Skin epidermis (tissue), 12 donors: ENCODE results near the gene PCDHGA10.
"Not testable (repeated sequence)": the region's sequence is repeated elsewhere in the genome, so short reads cannot be mapped to it uniquely, and the experiment has no call there.

Experiments
- H3K27ac ChIP-seq, 21 experiments: fragments of 200-600 bp; sonication (generic) in 11 of 21; one replicate each; pipeline ENCODE4 v1.5.0; 2020; ENCODE audit warnings: mild to moderate bottlenecking in 3 of 21, inconsistent platforms in 2 of 21, moderate library complexity in 2 of 21
- H3K4me3 ChIP-seq, 7 experiments: fragments of 200-600 bp; sonication (generic) in 2 of 7; one replicate each; pipeline ENCODE4 v1.5.0; 2020; ENCODE audit warnings: inconsistent platforms in 2 of 7, mild to moderate bottlenecking in 2 of 7, moderate library complexity in 1 of 7

The PCDHGA10 gene

DNA sequence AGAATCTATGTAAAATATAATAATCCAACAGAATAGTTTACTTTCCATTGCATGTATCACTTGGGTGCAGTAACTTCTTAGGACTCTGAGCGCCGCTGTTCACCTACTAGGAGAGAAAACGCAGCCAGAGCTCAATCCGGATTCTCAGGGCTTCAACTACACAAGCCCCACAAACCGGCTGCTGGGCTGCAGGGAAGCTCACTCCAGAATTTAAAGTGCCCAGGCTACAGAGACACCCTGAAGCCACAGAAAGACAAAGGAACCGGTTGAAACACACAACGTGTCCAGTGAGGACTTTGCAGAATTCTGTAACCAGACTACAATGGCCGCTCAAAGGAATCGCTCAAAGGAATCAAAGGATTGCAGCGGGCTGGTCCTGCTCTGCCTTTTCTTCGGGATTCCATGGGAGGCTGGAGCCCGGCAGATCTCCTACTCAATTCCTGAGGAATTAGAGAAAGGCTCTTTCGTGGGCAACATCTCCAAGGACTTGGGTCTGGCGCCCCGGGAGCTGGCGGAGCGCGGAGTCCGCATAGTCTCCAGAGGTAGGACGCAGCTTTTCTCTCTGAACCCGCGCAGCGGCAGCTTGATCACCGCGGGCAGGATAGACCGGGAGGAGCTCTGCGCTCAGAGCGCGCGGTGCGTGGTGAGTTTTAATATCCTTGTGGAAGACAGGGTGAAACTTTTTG lies at the start of gene PCDHGA10:
Gene PCDHGA10, plus strand, starts transcription at position 134 of the 686 bp plus-strand sequence. Its CDS starts 189 bp downstream, at position 323.
- Histone ChIP-seq H3K4me3 (peak within 1 kb of the TSS in 6 of 7 experiments; percentile 3 to 36 (median 20)), H3K27ac (peak within 1 kb of the TSS in 1 of 21 experiments; percentile 41)

DNA sequence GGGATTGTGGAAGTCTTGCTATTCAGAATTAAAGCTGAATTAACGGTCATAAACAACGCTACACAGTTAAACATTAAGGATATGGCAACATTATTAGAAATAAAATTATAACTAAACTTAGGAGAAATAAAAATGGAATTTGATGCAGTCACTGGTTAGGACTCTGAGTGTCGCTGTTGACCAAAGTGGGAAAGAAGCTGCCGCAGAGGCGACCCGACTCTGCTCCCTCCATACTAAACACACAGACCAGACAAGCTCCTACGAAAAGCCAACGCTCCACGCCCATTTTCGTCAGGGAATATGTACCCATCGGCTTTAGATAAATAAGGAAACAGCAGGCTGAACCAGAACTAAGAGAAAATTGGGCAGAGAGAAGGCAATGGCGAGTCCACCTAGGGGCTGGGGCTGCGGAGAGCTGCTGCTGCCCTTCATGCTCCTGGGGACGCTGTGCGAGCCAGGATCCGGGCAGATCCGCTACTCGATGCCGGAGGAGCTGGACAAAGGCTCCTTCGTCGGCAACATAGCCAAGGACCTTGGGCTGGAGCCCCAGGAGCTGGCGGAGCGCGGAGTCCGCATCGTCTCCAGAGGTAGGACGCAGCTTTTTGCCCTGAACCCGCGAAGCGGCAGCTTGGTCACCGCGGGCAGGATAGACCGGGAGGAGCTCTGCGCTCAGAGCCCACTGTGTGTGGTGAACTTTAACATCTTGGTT lies 48.7 kb upstream of the PCDHGA10 start, which contains the start of gene PCDHGA5:
Gene PCDHGA5, plus strand, starts transcription at position 211 of the 709 bp plus-strand sequence. Its CDS starts 169 bp downstream, at position 380.
- Histone ChIP-seq H3K4me3 (no peak within 1 kb of the TSS), H3K27ac (no peak within 1 kb of the TSS)

DNA sequence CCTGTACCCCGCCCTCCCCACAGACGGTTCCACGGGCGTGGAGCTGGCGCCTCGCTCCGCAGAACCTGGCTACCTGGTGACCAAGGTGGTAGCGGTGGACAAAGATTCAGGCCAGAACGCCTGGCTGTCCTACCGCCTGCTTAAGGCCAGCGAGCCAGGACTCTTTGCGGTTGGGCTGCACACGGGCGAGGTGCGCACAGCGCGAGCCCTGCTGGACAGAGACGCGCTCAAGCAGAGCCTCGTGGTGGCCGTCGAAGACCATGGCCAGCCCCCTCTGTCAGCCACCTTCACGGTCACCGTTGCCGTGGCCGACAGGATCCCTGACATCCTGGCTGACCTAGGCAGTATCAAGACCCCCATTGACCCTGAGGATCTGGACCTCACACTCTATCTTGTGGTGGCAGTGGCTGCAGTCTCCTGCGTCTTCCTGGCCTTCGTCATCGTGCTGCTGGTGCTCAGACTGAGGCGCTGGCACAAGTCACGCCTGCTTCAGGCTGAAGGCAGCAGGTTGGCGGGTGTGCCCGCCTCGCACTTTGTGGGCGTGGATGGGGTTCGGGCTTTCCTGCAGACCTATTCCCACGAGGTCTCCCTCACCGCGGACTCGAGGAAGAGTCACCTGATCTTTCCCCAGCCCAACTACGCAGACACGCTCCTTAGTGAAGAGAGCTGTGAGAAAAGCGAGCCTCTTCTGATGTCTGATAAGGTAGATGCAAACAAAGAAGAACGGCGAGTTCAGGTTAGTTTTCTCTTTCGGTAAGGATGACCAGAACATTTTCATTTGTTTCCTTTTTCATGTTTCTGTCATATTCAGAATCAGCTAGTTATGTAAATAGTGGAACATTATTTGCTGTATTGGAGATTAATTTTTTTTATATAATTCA lies 46.5 kb upstream of the PCDHGA10 start:
- Histone ChIP-seq H3K4me3 (no peak overlapping the region), H3K27ac (no peak overlapping the region)

DNA sequence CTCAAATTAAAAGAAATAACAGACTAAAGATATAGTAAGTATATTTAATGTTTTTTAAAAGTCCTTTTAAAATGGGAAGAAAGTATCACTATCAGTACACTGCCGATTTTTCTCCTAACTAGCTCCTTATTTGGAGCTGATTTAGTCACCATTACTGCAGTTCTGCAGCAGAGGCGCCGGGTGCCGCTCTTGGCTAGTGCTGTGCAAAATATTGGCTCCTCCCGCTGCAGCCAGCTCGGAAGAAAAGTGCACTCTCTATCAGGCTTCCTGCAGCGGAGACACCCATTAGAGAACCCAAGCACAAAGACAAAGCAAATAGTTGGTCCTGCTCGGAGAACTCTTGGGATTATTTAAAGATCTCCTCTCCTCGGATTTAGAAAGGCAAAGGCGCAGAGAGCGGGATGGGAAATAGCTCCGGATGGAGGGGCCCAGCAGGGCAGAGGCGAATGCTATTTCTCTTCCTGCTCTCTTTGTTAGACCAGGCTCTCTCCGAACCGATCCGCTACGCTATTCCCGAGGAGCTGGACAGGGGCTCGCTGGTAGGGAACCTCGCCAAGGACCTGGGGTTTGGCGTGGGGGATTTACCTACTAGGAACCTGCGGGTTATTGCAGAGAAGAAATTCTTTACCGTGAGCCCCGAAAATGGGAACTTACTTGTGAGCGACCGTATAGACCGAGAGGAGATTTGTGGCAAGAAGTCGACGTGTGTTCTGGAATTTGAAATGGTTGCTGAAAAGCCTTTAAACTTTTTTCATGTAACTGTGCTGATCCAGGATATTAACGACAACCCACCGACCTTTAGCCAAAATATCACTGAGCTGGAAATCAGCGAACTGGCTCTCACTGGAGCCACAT lies 42.6 kb upstream of the PCDHGA10 start, which contains the start of gene PCDHGB3:
Gene PCDHGB3, plus strand, starts transcription at position 249 of the 855 bp plus-strand sequence. Its CDS starts 153 bp downstream, at position 402.
- H3K4me3 ChIP-seq, result peak within 1 kb of the TSS in 1 of 7 experiments; percentile 5
- no peak within 1 kb of the TSS for H3K27ac ChIP-seq

DNA sequence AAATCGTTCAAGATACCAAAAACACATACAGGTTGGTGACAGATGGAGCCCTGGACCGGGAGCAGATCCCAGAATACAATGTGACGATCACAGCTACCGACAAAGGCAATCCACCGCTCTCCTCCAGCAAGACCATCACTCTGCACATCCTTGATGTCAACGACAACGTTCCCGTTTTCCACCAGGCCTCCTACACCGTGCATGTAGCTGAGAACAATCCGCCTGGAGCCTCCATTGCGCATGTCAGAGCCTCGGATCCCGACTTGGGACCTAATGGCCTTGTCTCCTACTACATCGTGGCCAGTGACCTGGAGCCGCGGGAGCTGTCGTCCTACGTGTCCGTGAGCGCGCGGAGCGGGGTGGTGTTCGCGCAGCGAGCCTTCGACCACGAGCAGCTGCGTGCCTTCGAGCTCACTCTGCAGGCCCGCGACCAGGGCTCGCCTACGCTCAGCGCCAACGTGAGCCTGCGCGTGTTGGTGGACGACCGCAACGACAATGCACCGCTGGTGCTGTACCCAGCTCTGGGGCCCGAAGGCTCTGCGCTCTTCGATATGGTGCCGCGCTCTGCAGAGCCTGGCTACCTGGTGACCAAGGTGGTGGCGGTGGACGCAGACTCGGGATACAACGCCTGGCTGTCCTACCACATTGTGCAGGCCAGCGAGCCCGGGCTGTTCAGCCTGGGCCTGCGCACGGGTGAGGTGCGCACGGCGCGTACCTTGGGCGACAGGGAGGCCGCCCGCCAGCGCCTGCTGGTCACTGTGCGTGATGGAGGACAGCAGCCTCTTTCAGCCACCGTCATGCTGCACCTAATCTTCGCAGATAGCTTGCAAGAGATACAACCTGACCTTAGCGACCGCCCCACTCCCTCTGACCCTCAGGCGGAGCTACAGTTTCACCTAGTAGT lies 41.0 kb upstream of the PCDHGA10 start:
- H3K4me3 ChIP-seq, result no peak overlapping the region

DNA sequence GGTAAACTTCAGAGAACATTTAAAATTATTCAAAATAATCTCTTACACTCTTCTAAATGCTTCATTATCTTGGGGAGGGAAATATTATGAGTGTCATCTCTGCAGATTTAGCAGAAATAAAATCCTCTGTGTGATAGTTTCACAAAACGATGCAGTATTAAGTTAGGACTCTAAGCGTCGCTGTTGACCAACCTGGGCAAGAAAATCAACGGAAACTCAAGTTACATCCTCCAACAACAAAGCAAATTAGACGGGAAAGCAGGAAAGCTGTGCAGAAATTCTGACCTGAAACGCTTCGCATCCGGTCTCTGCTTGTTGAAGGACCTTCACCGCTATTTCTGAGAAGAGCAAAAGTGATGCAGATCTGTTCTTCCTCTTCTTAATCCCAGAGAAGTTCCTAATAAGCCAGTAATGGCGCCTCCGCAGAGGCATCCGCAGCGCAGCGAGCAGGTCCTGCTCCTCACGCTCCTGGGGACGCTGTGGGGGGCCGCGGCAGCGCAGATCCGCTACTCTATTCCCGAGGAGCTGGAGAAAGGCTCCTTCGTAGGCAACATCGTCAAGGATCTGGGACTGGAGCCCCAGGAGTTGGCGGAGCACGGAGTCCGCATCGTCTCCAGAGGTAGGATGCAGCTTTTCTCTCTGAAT lies 39.0 kb upstream of the PCDHGA10 start, which contains the start of gene PCDHGA6:
Gene PCDHGA6, plus strand, starts transcription at position 219 of the 645 bp plus-strand sequence. Its CDS starts 193 bp downstream, at position 412.
- H3K4me3 ChIP-seq, result peak within 1 kb of the TSS in 4 of 7 experiments; percentile 2 to 23 (median 10)
- H3K27ac ChIP-seq, result no peak within 1 kb of the TSS

More for the DNA sequence above, 41.0 kb upstream of the PCDHGA10 start:
- H3K27ac ChIP-seq, result no peak overlapping the region

DNA sequence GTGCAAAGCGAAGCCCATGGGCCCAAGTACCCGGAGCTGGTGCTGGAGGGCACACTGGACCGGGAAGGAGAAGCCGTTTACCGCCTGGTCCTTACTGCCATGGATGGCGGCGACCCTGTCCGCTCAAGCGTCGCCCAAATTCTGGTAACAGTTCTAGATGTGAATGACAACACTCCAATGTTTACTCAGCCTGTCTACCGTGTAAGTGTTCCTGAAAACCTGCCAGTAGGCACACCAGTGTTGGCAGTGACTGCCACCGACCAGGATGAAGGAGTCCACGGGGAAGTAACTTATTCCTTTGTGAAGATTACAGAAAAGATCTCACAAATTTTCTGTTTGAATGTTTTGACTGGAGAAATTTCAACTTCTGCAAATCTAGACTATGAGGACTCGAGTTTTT lies 38.2 kb upstream of the PCDHGA10 start:
- H3K4me3 ChIP-seq, result no peak overlapping the region

DNA sequence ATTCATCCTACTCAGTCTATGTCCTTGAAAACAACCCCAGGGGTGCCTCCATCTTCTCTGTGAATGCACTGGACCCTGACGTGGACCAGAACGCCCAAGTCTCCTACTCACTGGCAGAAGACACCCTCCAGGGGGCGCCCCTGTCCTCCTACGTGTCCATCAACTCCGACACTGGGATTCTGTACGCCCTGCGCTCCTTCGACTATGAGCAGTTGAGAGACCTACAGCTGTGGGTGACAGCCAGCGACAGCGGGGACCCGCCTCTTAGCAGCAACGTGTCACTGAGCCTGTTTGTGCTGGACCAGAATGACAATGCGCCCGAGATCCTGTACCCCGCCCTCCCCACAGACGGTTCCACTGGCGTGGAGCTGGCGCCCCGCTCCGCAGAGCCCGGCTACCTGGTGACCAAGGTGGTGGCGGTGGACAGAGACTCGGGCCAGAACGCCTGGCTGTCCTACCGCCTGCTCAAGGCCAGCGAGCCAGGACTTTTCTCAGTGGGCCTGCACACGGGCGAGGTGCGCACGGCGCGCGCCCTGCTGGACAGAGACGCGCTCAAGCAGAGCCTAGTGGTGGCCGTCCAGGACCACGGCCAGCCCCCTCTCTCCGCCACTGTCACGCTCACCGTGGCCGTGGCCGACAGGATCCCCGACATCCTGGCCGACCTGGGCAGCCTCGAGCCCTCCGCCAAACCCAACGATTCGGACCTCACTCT lies 37.2 kb upstream of the PCDHGA10 start:
- H3K27ac ChIP-seq, H3K4me3 ChIP-seq: not testable (repeated sequence)

More for the DNA sequence above, 38.2 kb upstream of the PCDHGA10 start:
- H3K27ac ChIP-seq, result no peak overlapping the region

DNA sequence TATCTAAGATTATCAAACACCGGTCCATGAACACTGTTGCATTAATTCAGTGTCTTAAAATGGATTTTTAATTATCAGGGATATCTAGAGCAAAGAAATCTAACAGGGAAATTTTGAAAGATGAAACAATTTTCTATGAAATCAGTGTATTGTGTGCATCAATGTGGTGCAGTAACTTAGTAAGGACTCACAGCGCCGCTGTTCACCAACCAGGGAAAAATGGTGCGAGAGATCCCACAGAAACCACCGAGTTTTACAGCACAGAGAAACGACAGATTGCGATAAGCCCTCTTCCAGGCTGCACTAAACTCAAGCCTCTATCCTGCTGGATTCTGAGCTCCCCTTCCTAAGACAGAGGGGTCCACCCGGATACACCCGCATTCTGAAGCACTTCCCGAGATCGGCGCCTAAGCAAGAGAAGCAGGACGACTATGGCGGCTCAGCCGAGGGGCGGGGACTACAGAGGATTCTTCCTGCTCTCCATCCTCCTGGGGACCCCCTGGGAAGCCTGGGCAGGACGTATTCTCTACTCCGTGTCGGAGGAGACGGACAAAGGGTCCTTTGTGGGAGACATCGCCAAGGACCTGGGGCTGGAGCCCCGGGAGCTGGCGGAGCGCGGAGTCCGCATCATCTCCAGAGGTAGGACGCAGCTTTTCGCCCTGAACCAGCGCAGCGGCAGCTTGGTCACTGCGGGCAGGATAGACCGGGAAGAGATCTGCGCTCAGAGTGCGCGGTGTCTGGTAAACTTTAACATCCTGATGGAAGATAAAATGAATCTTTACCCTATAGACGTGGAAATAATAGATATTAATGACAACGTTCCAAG lies 30.1 kb upstream of the PCDHGA10 start, which contains the start of gene PCDHGA7:
Gene PCDHGA7, plus strand, starts transcription at position 274 of the 826 bp plus-strand sequence. Its CDS starts 158 bp downstream, at position 432.
- Histone ChIP-seq H3K27ac (no peak within 1 kb of the TSS), H3K4me3 (peak within 1 kb of the TSS in 4 of 7 experiments; percentile 10 to 30 (median 14))

DNA sequence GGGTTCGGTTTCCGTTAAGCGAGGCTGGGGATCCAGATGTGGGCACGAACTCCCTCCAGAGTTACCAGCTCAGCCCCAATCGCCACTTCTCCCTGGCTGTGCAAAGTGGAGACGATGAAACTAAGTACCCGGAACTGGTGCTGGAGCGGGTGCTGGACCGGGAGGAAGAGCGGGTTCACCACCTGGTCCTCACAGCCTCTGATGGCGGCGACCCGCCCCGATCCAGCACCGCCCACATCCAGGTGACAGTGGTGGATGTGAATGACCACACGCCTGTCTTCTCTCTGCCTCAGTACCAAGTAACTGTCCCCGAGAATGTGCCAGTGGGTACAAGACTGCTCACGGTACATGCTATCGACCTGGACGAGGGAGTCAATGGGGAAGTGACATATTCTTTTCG lies 29.4 kb upstream of the PCDHGA10 start:
- Histone ChIP-seq H3K4me3 (peak overlapping the region in 2 of 7 experiments; percentile 10 to 30), H3K27ac (no peak overlapping the region)

DNA sequence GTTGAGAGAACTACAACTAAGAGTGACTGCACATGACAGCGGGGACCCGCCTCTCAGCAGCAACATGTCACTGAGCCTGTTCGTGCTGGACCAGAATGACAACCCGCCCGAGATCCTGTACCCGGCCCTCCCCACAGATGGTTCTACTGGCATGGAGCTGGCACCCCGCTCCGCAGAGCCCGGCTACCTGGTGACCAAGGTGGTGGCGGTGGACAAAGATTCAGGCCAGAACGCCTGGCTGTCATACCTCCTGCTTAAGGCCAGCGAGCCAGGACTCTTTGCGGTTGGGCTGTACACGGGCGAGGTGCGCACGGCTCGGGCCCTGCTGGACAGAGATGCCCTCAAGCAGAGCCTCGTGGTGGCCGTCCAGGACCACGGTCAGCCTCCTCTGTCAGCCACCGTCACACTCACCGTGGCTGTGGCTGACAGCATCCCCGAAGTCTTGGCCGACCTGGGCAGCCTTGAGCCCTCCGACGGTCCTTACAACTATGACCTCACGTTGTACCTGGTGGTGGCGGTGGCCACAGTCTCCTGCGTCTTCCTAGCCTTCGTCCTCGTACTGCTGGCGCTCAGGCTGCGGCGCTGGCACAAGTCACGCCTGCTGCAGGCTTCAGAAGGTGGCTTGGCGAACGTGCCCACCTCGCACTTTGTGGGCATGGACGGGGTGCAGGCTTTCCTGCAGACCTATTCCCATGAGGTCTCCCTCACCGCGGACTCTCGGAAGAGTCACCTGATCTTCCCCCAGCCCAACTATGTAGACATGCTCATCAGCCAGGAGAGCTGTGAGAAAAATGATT lies 28.1 kb upstream of the PCDHGA10 start:
- no peak overlapping the region for H3K4me3 ChIP-seq
- no peak overlapping the region for H3K27ac ChIP-seq

DNA sequence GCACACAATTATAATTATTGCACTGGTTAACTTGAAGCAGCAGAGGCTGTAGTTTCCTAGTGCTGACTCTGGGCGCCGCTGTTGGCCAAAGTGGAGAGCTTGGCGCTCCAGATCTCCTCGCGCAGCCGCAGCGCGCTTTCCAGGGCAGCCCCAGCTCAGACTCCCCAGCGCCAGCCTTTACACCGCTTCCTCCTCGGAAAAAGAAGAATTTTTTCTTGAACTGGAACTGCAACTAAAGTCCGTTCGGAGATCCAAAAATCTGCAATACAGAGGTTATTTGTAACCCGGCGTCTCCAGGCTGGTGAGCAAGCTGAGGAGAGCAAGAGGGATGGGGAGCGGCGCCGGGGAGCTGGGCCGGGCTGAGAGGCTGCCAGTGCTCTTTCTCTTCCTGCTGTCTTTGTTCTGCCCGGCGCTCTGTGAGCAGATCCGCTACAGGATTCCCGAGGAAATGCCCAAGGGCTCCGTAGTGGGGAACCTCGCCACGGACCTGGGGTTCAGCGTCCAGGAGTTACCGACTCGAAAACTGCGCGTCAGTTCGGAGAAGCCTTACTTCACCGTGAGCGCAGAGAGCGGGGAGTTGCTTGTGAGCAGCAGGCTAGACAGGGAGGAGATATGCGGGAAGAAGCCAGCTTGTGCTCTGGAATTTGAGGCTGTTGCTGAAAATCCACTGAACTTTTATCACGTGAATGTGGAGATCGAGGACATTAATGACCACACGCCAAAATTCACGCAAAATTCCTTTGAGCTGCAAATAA lies 25.1 kb upstream of the PCDHGA10 start, which contains the start of gene PCDHGB4:
Gene PCDHGB4, plus strand, starts transcription at position 142 of the 755 bp plus-strand sequence. Its CDS starts 187 bp downstream, at position 329.
- H3K27ac ChIP-seq, H3K4me3 ChIP-seq: not testable (repeated sequence)

DNA sequence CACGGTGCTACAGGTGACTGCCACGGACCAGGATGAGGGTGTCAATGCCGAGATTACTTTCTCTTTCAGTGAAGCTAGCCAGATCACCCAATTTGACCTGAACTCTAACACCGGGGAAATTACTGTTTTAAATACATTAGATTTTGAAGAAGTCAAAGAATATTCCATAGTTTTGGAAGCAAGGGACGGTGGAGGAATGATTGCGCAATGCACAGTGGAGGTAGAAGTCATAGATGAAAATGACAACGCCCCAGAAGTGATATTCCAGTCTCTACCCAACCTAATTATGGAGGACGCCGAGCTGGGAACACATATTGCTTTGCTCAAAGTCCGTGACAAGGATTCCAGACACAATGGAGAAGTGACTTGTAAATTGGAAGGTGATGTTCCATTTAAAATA lies 24.1 kb upstream of the PCDHGA10 start:
- H3K4me3 ChIP-seq, result no peak overlapping the region

More for the DNA sequence above, 24.1 kb upstream of the PCDHGA10 start:
- no peak overlapping the region for H3K27ac ChIP-seq
